Subcutaneous adipose tissue (tissue), 4 donors: Measurements from ENCODE around the gene FSCN2. TPM values are rescaled to one million over a fixed set of nuclear protein-coding genes. Genes with fewer than 3 reads are reported as not detected.

Experiments used
- CTCF ChIP-seq: fragments of 450-650 bp; IDR thresholded peaks from one replicate; pipeline ENCODE4 v1.5.1; 2016; ENCODE audit warnings: low read depth, mild to moderate bottlenecking, control low read depth, antibody characterized with exemption, moderate library complexity
- total RNA-seq, 4 donors: library from RNA; depleted of rRNA; stranded (reverse); fragments of >200 nt; gene quantifications; one replicate each; pipeline ENCODE4 v1.1.0, GENCODE V29; 2016

The FSCN2 gene
- total RNA-seq, 4 donors from 2014 or later, result 0.88 to 1.0 TPM; not detected in 2

DNA sequence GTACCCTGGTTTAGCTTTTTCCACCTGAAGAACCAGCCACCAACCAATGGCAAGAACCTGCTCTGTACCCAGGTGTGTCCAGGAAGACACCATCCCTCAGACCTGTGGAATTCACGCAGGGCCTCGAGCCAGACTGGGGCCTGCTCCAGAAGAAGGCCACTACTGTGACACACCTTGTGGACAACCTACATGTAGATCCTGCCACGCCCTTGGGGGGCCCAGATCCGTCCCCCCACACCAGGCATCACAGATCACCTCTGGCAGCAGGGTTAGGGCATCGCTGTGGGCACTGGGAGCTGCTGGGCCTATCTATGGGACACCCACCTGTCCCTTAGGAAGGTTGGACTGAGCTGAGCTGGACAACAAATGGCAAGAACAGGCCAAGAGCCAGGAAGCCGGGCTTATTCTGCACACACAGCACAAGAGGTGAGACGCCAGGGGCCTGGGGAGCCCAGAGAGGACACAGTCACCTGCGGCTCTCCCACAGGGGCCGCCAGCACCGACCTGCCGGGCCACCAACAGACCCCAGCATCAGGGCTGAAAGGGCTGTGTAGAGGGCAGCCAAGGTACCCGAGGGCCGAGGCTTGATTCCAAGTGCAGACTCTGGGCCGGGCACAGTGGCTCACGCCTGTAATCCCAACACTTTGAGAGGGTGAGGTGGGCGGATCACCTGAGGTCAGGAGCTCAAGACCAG is 16.3 kb downstream of the FSCN2 start:
- TF ChIP-seq CTCF, result no peak

- TF ChIP-seq CTCF, result no peak
These were observed 17.2 kb downstream of the FSCN2 start for GRCh38 chr17:81545160-81545949.

- TF ChIP-seq CTCF, result no peak
These were observed 18.9 kb downstream of the FSCN2 start for GRCh38 chr17:81546906-81547613.

DNA sequence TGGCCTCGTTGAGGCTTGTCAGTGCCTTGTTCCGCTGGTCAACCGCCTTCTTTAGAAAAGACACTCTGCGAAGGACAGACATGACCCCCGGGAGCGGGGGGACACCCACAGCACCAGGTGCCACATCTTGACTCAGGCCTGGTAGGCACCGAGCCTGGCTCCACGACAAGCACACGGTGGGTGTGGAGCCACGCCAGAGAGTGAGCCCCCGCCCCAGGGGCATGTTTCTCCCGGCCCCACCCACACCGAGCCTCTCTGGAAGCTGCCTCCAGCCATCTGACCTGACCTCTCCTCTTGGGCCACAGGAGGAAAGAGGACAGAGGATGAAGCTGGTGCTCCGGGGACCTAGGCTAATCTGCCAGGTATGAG is 19.4 kb downstream of the FSCN2 start:
- no peak for TF ChIP-seq CTCF

GRCh38 chr17:81549031-81549557 is 20.9 kb downstream of the FSCN2 start:
- TF ChIP-seq CTCF, result no peak

- TF ChIP-seq CTCF, result no peak
These were observed 21.6 kb downstream of the FSCN2 start for GRCh38 chr17:81549826-81550225.

GRCh38 chr17:81550285-81550684 is 22.1 kb downstream of the FSCN2 start:
- no peak for TF ChIP-seq CTCF
